GM13977 (cell line): ENCODE results near the gene SMOC2.

ENCODE experiments used
- DNase-seq: peaks from one replicate; pipeline ENCODE4 v3.0.0; 2012; ENCODE audit warnings: low spot score
- CTCF ChIP-seq: IDR thresholded peaks from 2 replicates; pipeline ENCODE4 v1.5.1; 2012; ENCODE audit warnings: mild to moderate bottlenecking, control low read depth; ENCODE audit not compliant: insufficient read depth; ENCODE audit errors: extremely low read depth, missing control alignments
- in situ Hi-C: fragments of 300-500 bp; cut with MboI; formaldehyde crosslinking; loops from one replicate; pipeline ENCODE4 v1.12.0; 2022; ENCODE audit warnings: low sequenced_read_pairs, low pct_unique_long_range_greater_than_20kb, mixed read lengths, inconsistent platforms; ENCODE audit not compliant: unreplicated experiment

SMOC2 gene

GRCh38 chr6:168410035-168410434, 30.9 kb upstream of the SMOC2 start:
- in situ Hi-C loops = no loop called here
- TF ChIP-seq CTCF = no peak
- no peak for DNase-seq

GRCh38 chr6:168410554-168411011, 30.4 kb upstream of the SMOC2 start:
- no peak for DNase-seq

GRCh38 chr6:168411130-168411529, 29.9 kb upstream of the SMOC2 start:
- in situ Hi-C loops = no loop called here
- no peak for TF ChIP-seq CTCF
- no peak for DNase-seq

More at GRCh38 chr6:168410554-168411011, 30.4 kb upstream of the SMOC2 start:
- in situ Hi-C loops = no loop called here
- no peak for TF ChIP-seq CTCF

GRCh38 chr6:168411793-168412192, 29.2 kb upstream of the SMOC2 start:
- TF ChIP-seq CTCF = no peak
- in situ Hi-C loops = no loop called here
- DNase-seq = no peak

- no peak for DNase-seq
- TF ChIP-seq CTCF = no peak
- in situ Hi-C loops = no loop called here
These were observed 28.5 kb upstream of the SMOC2 start for GRCh38 chr6:168412456-168412855.

- DNase-seq = no peak
- TF ChIP-seq CTCF = no peak
- in situ Hi-C loops = no loop called here
These were observed 27.8 kb upstream of the SMOC2 start for GRCh38 chr6:168413018-168413720.
